H9 (cell line): ENCODE measurements around the gene ANKMY1. TPM values are rescaled to one million over a fixed set of nuclear protein-coding genes. Genes with fewer than 3 reads are reported as not detected.

Experiments used
- DNase-seq: peaks from one replicate; pipeline ENCODE4 v3.0.0-alpha.2; 2017
- H2AFZ ChIP-seq: one replicate; pipeline ENCODE4 v1.6.1; 2013; ENCODE audit warnings: mild to moderate bottlenecking, low read length, control low read depth, moderate library complexity
- H2AK5ac ChIP-seq: 2 replicates; pipeline ENCODE4 v1.6.1; 2013; ENCODE audit warnings: low read length, control low read depth, mixed read lengths; ENCODE audit not compliant: insufficient read length
- H2BK120ac ChIP-seq: one replicate; pipeline ENCODE4 v1.6.1; 2013; ENCODE audit warnings: low read depth, mild to moderate bottlenecking, low read length, control low read depth, inconsistent platforms; ENCODE audit not compliant: poor library complexity, severe bottlenecking
- H2BK12ac ChIP-seq: 2 replicates; pipeline ENCODE4 v1.6.1; 2013; ENCODE audit warnings: low read length, control low read depth, mixed read lengths, low read depth; ENCODE audit not compliant: insufficient read length
- H2BK15ac ChIP-seq: 2 replicates; pipeline ENCODE4 v1.6.1; 2013; ENCODE audit warnings: low read depth, low read length, control low read depth
- H2BK20ac ChIP-seq: one replicate; pipeline ENCODE4 v1.6.1; 2013; ENCODE audit warnings: low read depth, mild to moderate bottlenecking, low read length, control low read depth, inconsistent platforms; ENCODE audit not compliant: poor library complexity, severe bottlenecking
- H2BK5ac ChIP-seq: 2 replicates; pipeline ENCODE4 v1.6.1; 2013; ENCODE audit warnings: low read length, control low read depth, mixed read lengths; ENCODE audit not compliant: insufficient read length
- H3K14ac ChIP-seq: 2 replicates; pipeline ENCODE4 v1.6.1; 2013; ENCODE audit warnings: low read length, control low read depth; ENCODE audit not compliant: insufficient read depth
- H3K18ac ChIP-seq: 2 replicates; pipeline ENCODE4 v1.6.1; 2013; ENCODE audit warnings: low read depth, mild to moderate bottlenecking, mixed read lengths, low read length, control low read depth; ENCODE audit not compliant: insufficient read length
- H3K23ac ChIP-seq: 2 replicates; pipeline ENCODE4 v1.6.1; 2013; ENCODE audit warnings: low read length, control low read depth, mixed read lengths, low read depth; ENCODE audit not compliant: insufficient read length
- H3K23me2 ChIP-seq: 2 replicates; pipeline ENCODE4 v1.6.1; 2013; ENCODE audit warnings: low read depth, mild to moderate bottlenecking, mixed read lengths, low read length, control low read depth; ENCODE audit not compliant: insufficient read length, poor library complexity, severe bottlenecking
- H3K27ac ChIP-seq: 2 replicates; pipeline ENCODE4 v1.5.1; 2013; ENCODE audit warnings: low read length, control low read depth, mixed read lengths, low read depth; ENCODE audit not compliant: insufficient read length
- H3K27me3 ChIP-seq: 2 replicates; pipeline ENCODE4 v1.6.1; 2013; ENCODE audit warnings: low read length, control low read depth, inconsistent platforms; ENCODE audit not compliant: insufficient read depth
- H3K4ac ChIP-seq: 2 replicates; pipeline ENCODE4 v1.6.1; 2013; ENCODE audit warnings: low read depth, mild to moderate bottlenecking, control low read depth, inconsistent platforms, low read length, moderate library complexity
- H3K4me1 ChIP-seq: 2 replicates; pipeline ENCODE4 v1.6.1; 2013; ENCODE audit warnings: low read length, control low read depth, inconsistent platforms; ENCODE audit not compliant: insufficient read depth
- H3K4me2 ChIP-seq: 2 replicates; pipeline ENCODE4 v1.6.1; 2013; ENCODE audit warnings: low read length, control low read depth, mixed read lengths; ENCODE audit not compliant: insufficient read length, insufficient read depth
- H3K56ac ChIP-seq: 2 replicates; pipeline ENCODE4 v1.6.1; 2013; ENCODE audit warnings: low read depth, mild to moderate bottlenecking, mixed read lengths, low read length, control low read depth; ENCODE audit not compliant: insufficient read length
- H3K79me1 ChIP-seq: 2 replicates; pipeline ENCODE4 v1.6.1; 2013; ENCODE audit warnings: low read depth, mild to moderate bottlenecking, moderate library complexity, low read length, control low read depth, inconsistent platforms; ENCODE audit not compliant: insufficient read depth, poor library complexity, severe bottlenecking
- H3K79me2 ChIP-seq: 2 replicates; pipeline ENCODE4 v1.6.1; 2013; ENCODE audit warnings: low read length, control low read depth, inconsistent platforms; ENCODE audit not compliant: insufficient read depth
- H3K9ac ChIP-seq: 2 replicates; pipeline ENCODE4 v1.6.1; 2013; ENCODE audit warnings: low read length, control low read depth, mixed read lengths; ENCODE audit not compliant: insufficient read length; ENCODE audit errors: extremely low read depth
- H3K9me3 ChIP-seq: one replicate; pipeline ENCODE4 v1.6.1; 2013; ENCODE audit warnings: low read depth, low read length, inconsistent platforms; ENCODE audit not compliant: control insufficient read depth
- H3T11ph ChIP-seq: one replicate; pipeline ENCODE4 v1.6.1; 2013; ENCODE audit warnings: mild to moderate bottlenecking, low read length, control low read depth, inconsistent platforms
- H4K20me1 ChIP-seq: one replicate; pipeline ENCODE4 v1.6.1; 2013; ENCODE audit not compliant: control insufficient read depth, insufficient read length, insufficient read depth
- H4K5ac ChIP-seq: 2 replicates; pipeline ENCODE4 v1.6.1; 2013; ENCODE audit warnings: low read depth, mild to moderate bottlenecking, mixed read lengths, low read length, control low read depth; ENCODE audit not compliant: insufficient read length
- H4K8ac ChIP-seq: replicated peaks from 2 replicates; pipeline ENCODE4 v1.6.1; 2013; ENCODE audit warnings: low read length, control low read depth, mixed read lengths, low read depth; ENCODE audit not compliant: insufficient read length
- H4K91ac ChIP-seq: 2 replicates; pipeline ENCODE4 v1.6.1; 2013; ENCODE audit warnings: low read depth, mild to moderate bottlenecking, moderate library complexity, mixed read lengths, low read length, control low read depth; ENCODE audit not compliant: insufficient read length
- H3K27ac Mint-ChIP-seq, 3 experiments: 2 replicates in 2 of 3; 3 replicates in 1 of 3; pipeline ENCODE4 v1.8.0; 2020 to 2021; ENCODE audit warnings: mixed read lengths in 3 of 3, mild to moderate bottlenecking in 1 of 3, moderate library complexity in 1 of 3
- H3K27me3 Mint-ChIP-seq: 2 replicates; pipeline ENCODE4 v1.8.0; 2021; ENCODE audit warnings: low read depth, mild to moderate bottlenecking, moderate library complexity, mixed read lengths
- H3K36me3 Mint-ChIP-seq, 3 experiments: 2 replicates in 2 of 3; 3 replicates in 1 of 3; pipeline ENCODE4 v1.8.0; 2020 to 2021; ENCODE audit warnings: low read depth in 3 of 3, mixed read lengths in 3 of 3; ENCODE audit not compliant: insufficient read depth in 1 of 3
- H3K4me1 Mint-ChIP-seq, 2 experiments: 2 replicates each; pipeline ENCODE4 v1.8.0; 2020; ENCODE audit warnings: mixed read lengths in 2 of 2
- H3K4me3 Mint-ChIP-seq, 2 experiments: 2 replicates in 1 of 2; 3 replicates in 1 of 2; pipeline ENCODE4 v1.8.0; 2020 to 2021; ENCODE audit warnings: mild to moderate bottlenecking in 2 of 2, mixed read lengths in 2 of 2, moderate library complexity in 1 of 2
- H3K9me3 Mint-ChIP-seq, 2 experiments: 2 replicates in 1 of 2; 3 replicates in 1 of 2; pipeline ENCODE4 v1.8.0; 2020; ENCODE audit warnings: mild to moderate bottlenecking in 2 of 2, mixed read lengths in 2 of 2, moderate library complexity in 1 of 2
- CTCF ChIP-seq: fragments of 200-600 bp; sonication (generic); conservative IDR thresholded peaks from 3 replicates; pipeline ENCODE4 v1.8.0; 2021; ENCODE audit warnings: antibody characterized with exemption, mild to moderate bottlenecking
- WGBS: extraction: QIAGEN DNeasy Blood & Tissue Kit; methylation state at CpG from one replicate; pipeline ENCODE4 v1.1.7; 2013; ENCODE audit warnings: missing lambda C conversion rate, low lambda C conversion rate, mixed read lengths; ENCODE audit not compliant: insufficient read length; ENCODE audit errors: extremely low coverage; 5-methylcytosine and 5-hydroxymethylcytosine counted together
- total RNA-seq: library from RNA; stranded (reverse); gene quantifications from 2 replicates; pipeline ENCODE4 v1.2.1, GENCODE V29; 2021

The ANKMY1 gene
- total RNA-seq, 1 experiment from 2014 or later = 13.7 TPM

- H3K79me2 ChIP-seq = peaks cover 13% of the 10 kb centered on the region
- H3K27ac ChIP-seq = no peak overlapping the region
- no CpG with 5 or more reads among the region's 14 CpGs for WGBS
- H2BK5ac ChIP-seq = no peak overlapping the region
- H3K4me2 ChIP-seq = no peak overlapping the region
- H3K27me3 ChIP-seq = no peaks in the 10 kb centered on the region
- Mint-ChIP-seq H3K27me3 (no peaks in the 10 kb centered on the region; the same call in 1 of the 2 replicates), H3K4me1 (peaks cover 21 to 26% of the 10 kb centered on the region in 2 experiments), H3K9me3 (peaks cover 0 to 2% of the 10 kb centered on the region in 2 experiments; a peak in 1 of 5 replicates), H3K4me3 (no peak overlapping the region), H3K36me3 (peaks cover 12 to 30% (median 12%) of the 10 kb centered on the region in 3 experiments), H3K27ac (no peak overlapping the region)
- no peak overlapping the region for H2BK20ac ChIP-seq
- no peaks in the 10 kb centered on the region for H3K9me3 ChIP-seq
- H2AFZ ChIP-seq = no peak overlapping the region
- no peak overlapping the region for H3K18ac ChIP-seq
- no peak overlapping the region for H4K8ac ChIP-seq
- no peak overlapping the region for H3K4ac ChIP-seq
- no peak for DNase-seq
- H2BK12ac ChIP-seq = no peak overlapping the region
- TF ChIP-seq CTCF = no peak
- H3K14ac ChIP-seq = no peak overlapping the region
- no peak overlapping the region for H3K56ac ChIP-seq
- peaks cover 12% of the 10 kb centered on the region for H3K4me1 ChIP-seq
- no peak overlapping the region for H3T11ph ChIP-seq
- H2BK120ac ChIP-seq = no peak overlapping the region
- H3K9ac ChIP-seq = no peak overlapping the region
- peaks cover 5% of the 10 kb centered on the region for H3K79me1 ChIP-seq
- no peak overlapping the region for H4K91ac ChIP-seq
- peaks cover 14% of the 10 kb centered on the region for H3K23me2 ChIP-seq
- no peak overlapping the region for H3K23ac ChIP-seq
- H4K20me1 ChIP-seq = no peaks in the 10 kb centered on the region
- no peak overlapping the region for H4K5ac ChIP-seq
- no peak overlapping the region for H2BK15ac ChIP-seq
- no peak overlapping the region for H2AK5ac ChIP-seq
Observed at GRCh38 chr2:240589375-240589774, 31.6 kb upstream of the ANKMY1 start.
